Endometrial microvascular endothelial cells (primary cell): Measurements from ENCODE around the gene PTDSS2. TPM values are rescaled to one million over a fixed set of nuclear protein-coding genes. Genes with fewer than 3 reads are reported as not detected.
"Not testable (repeated sequence)": the region's sequence is repeated elsewhere in the genome, so short reads cannot be mapped to it uniquely, and the experiment has no call there.

Experiments used
- in situ Hi-C: cut with HindIII; loops from 2 replicates; pipeline ENCODE4 v1.10.0; 2017; ENCODE audit warnings: low sequenced_read_pairs, low pct_unique_long_range_greater_than_20kb; ENCODE audit errors: inconsistent ontology term
- total RNA-seq: library from RNA; depleted of rRNA; stranded (reverse); fragments of >200 nt; gene quantifications from one replicate; pipeline ENCODE4 v1.2.3, GENCODE V29; 2015; ENCODE audit errors: inconsistent ontology term

The PTDSS2 gene
- total RNA-seq, 1 donor from 2014 or later = 43.1 TPM

- in situ Hi-C loops = no loop called here
Measured at GRCh38 chr11:460331-461199, 10.5 kb downstream of the PTDSS2 start.

- in situ Hi-C loops = no loop called here
Measured at GRCh38 chr11:461626-462025, 11.5 kb downstream of the PTDSS2 start.

GRCh38 chr11:462107-462890 is 12.2 kb downstream of the PTDSS2 start:
- in situ Hi-C loops = no loop called here

DNA sequence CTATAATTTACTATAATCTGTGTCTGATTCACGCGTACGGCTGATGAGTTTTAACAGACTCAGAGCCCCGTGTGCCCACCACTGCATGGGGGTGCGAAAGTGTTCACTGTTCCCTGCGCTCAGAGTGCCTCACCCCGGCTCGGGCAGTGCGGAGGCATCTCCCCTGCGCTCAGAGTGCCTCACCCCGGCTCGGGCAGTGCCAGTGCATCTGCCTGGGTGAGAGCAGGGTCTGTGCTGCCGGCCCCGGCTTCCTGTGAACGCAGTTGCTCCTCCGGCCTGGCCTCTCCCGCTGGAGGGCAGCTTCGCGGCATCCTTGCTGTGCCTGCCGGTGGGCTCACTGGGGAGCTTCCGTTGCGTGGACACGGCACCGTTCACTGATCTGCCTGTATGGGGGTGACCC is 14.2 kb downstream of the PTDSS2 start:
- in situ Hi-C loops = no loop called here

- in situ Hi-C loops = no loop called here
Measured at GRCh38 chr11:465896-466530, 15.9 kb downstream of the PTDSS2 start.

- in situ Hi-C loops = no loop called here
Measured at GRCh38 chr11:468036-468435, 18.0 kb downstream of the PTDSS2 start.

DNA sequence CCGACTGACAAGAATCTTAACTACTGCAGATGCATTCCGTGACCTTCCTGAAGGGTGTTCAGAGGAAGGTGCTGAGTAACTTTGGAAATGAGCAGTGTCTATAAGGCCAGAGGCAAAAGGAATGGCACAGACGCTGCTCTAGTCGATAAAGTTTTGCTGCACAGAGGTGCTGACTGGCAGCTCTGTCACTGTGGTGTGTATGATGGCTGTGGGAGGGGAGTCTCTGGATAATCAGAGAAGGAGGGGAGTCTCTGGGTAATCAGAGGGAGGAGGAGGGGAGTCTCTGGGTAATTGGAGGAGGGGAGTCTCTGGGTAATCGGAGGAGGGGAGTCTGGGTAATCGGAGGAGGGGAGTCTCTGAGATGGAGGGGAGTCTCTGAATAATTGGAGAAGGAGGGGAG is 18.4 kb downstream of the PTDSS2 start:
- in situ Hi-C loops = no loop called here

DNA sequence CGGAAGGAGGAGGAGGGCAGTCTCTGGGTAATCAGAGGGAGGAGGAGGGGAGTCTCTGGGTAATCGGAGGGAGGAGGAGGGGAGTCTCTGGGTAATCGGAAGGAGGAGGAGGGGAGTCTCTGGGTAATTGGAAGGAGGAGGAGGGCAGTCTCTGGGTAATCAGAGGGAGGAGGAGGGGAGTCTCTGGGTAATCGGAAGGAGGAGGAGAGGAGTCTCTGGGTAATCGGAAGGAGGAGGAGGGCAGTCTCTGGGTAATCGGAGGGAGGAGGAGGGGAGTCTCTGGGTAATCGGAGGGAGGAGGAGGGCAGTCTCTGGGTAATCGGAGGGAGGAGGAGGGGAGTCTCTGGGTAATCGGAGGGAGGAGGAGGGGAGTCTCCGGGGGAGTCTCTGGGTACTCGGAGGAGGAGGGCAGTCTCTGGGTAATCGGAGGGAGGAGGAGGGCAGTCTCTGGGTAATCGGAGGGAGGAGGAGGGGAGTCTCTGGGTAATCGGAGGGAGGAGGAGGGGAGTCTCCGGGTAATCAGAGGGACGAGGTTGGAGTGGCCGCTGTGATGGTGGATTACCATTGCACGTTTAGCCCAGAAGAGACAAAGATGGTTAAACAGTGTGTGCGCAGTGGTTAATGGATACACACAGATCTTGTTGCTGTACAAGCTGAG is 19.1 kb downstream of the PTDSS2 start:
- in situ Hi-C loops = not testable (repeated sequence)

- in situ Hi-C loops = no loop called here
Measured at GRCh38 chr11:469684-470560, 19.8 kb downstream of the PTDSS2 start.

DNA sequence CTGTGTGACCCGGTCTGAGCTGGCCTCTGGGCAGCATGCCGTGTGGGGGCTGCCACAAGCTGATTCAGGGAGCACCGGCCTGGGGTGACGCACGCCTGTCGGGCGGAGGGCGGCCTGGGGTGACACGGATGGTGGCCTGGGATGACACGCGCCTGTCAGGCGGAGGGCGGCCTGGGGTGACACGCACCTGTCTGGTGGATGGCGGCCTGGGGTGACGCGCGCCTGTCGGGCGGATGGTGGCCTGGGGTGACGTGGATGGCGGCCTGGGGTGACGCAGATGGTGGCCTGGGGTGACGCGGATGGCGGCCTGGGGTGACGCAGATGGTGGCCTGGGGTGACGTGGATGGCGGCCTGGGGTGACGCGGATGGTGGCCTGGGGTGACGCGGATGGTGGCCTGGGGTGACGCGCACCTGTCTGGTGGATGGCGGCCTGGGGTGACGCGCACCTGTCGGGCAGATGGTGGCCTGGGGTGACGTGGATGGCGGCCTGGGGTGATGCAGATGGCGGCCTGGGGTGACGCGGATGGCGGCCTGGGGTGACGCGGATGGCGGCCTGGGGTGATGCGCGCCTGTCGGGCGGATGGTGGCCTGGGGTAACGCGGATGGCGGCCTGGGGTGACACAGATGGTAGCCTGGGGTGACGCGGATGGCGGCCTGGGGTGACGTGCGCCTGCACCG is 21.5 kb downstream of the PTDSS2 start:
- in situ Hi-C loops = no loop called here

DNA sequence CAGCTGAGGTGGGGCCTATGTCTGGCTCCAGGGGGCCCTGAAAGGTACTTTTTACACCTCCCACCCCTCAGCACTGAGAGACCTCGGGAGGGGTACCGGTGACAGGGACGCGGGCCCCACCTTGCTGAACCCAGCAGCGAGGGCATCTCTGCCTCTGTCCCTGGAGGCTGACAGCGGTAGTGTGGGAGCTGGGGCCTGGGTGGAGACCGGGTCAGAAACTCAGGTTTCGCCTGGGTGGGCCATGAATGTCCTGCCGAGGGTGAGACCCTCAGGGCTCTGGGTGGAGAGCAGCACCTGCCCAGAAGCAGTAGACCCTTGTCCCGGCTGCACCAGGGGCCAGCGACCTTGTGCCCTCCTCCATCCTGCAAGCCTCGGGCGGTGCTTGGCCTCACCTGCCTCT is 22.2 kb downstream of the PTDSS2 start:
- in situ Hi-C loops = no loop called here

DNA sequence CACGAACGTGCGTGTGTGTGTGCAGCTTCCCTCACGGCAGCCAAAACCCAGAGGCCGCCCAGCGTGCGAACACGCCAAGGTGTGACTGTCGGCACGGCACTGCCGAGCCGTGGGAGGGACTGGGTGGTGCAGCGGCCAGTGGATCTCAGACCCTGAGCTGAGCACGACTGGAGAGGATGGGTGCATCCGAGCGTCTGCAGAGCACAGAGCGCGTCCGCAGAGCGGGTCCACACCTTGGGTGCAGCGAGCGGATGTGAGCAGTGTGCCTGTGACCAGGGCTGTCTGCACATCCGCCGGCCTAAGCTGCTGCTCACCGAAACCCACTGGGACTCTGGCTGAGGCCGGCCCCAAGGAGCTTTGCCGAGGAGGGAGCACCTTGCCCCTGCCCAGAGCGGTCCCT is 22.7 kb downstream of the PTDSS2 start:
- in situ Hi-C loops = no loop called here

- in situ Hi-C loops = no loop called here
Measured at GRCh38 chr11:473415-473814, 23.3 kb downstream of the PTDSS2 start.

GRCh38 chr11:473962-474785 is 24.1 kb downstream of the PTDSS2 start:
- in situ Hi-C loops = no loop called here

DNA sequence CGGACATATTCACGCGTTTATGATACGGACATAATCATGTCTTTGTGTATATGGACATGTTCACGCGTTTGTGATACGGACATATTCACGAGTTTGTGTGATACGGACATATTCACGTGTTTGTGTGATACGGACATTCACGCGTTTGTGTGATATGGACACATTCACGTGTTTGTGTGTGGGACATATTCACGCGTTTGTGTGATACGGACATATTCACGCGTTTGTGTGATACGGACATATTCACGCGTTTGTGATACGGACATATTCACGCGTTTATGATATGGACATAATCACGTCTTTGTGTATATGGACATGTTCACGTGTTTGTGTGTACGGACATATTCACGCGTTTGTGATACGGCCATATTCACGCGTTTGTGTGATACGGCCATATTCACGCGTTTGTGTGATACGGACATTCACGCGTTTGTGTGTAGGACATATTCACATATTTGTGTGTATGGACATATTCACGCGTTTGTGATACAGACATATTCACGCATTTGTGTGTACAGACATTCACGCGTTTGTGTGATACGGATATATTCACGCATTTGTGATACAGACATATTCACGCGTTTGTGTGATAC is 24.9 kb downstream of the PTDSS2 start:
- in situ Hi-C loops = no loop called here

- in situ Hi-C loops = no loop called here
Measured at GRCh38 chr11:475941-476340, 25.9 kb downstream of the PTDSS2 start.

DNA sequence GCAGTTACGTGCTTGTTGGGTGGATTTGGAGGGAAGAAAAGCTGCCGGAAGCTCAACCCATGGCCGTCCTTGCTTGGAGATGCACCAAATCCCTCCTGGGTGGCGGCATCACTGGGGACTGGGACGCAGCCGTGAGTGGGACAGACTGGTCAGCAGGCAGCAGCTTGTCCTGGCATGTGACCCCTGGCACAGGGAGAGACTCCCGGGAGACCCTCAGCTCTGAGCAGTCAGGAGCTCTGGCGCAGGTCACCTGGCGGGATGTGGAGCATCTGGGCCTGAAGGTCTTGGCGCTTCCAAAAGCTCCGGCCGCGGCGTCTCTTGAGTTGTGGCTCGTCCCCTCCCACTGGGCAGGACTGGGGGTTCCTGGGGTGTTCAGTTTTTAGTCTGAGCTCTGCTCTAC is 26.3 kb downstream of the PTDSS2 start:
- in situ Hi-C loops = no loop called here
